Frontal cortex (tissue), 4 donors: Measurements from ENCODE around the gene BABAM2. TPM values are rescaled to one million over a fixed set of nuclear protein-coding genes. Genes with fewer than 3 reads are reported as not detected.

Experiments used
- DNase-seq, 2 donors: peaks; one replicate each; pipeline ENCODE4 v3.0.0; 2012; ENCODE audit warnings: low spot score in 2 of 2
- FAIRE-seq: peaks from 2 replicates; lab custom pipeline; 2012; peaks lifted over from hg19 to GRCh38; lab: Jason Lieb, UNC
- total RNA-seq: library from RNA; depleted of rRNA; stranded (reverse); fragments of >200 nt; gene quantifications from one replicate; pipeline ENCODE4 v1.2.3, GENCODE V29; 2014
- donor health status: control.
- donor health status: control.
- donor health status: control.

Gene BABAM2
- total RNA-seq, 1 donor from 2014 or later = 14.7 TPM

- DNase-seq (no peak), FAIRE-seq (no peak)
Observed at GRCh38 chr2:28136556-28136955, 246.0 kb downstream of the BABAM2 start.

GRCh38 chr2:28137221-28137620, 246.7 kb downstream of the BABAM2 start:
- FAIRE-seq (no peak), DNase-seq (peak in 1 of 2 donors; percentile 5)

DNA sequence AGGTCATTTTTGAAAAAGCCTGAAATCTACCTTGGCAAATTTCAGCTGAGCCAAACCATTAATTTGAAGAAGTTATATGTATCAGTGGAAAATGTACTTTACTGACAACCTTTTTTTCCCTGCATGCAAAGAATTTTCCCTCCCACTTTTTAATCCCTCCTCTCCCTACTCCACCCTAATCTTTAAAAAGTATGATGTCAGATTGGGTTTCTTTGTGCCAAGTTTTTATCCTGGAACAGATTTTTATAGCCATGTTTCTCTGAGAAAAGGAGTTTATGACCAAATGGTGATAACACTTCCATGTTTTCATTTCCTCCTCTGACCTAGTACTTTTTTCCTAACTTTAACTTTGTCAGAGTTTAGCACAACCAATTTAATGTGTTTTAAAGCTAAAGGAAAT, 251.9 kb downstream of the BABAM2 start:
- DNase-seq = no peak

GRCh38 chr2:28148000-28148399, 257.5 kb downstream of the BABAM2 start:
- DNase-seq (no peak), FAIRE-seq (no peak)

More for the DNA sequence above, 251.9 kb downstream of the BABAM2 start:
- FAIRE-seq = no peak

- FAIRE-seq (no peak), DNase-seq (no peak)
Observed at GRCh38 chr2:28148566-28148965, 258.0 kb downstream of the BABAM2 start.

GRCh38 chr2:28150236-28150915, 259.8 kb downstream of the BABAM2 start:
- FAIRE-seq (no peak), DNase-seq (no peak)

GRCh38 chr2:28150994-28151393, 260.5 kb downstream of the BABAM2 start:
- no peak for FAIRE-seq
- no peak for DNase-seq

DNA sequence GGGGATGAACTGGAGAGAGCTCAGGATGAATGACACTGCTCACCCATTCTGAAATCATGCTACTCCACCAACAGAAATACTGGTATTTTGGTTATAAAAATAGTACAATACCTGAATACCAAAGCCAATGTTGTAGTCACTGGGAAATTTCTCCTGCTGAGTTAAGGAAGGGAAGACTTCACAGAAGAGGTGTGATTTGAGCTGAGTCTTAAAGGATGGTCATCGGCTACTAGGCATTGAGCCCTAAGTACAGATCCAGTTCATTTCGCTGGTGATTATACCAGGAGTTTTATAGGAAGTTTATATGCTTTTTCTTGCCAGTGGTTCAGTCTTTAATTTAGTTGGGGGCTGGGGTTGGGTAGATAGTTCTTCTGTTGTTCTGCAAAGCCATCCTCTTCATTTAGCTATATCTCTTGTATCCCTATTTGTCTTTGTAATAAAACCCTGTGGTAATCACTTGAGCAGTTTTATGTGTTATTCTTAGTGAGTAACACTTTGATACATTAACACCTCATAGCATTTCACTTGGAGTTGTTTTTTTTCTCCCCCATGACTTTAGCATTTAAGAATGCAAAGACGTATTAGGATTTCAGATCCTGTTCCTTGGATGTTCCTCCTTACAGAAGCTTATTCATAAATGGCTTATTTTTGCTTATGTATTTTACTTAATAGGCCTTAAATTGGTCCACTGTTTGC, 262.2 kb downstream of the BABAM2 start:
- no peak for DNase-seq
- no peak for FAIRE-seq

DNA sequence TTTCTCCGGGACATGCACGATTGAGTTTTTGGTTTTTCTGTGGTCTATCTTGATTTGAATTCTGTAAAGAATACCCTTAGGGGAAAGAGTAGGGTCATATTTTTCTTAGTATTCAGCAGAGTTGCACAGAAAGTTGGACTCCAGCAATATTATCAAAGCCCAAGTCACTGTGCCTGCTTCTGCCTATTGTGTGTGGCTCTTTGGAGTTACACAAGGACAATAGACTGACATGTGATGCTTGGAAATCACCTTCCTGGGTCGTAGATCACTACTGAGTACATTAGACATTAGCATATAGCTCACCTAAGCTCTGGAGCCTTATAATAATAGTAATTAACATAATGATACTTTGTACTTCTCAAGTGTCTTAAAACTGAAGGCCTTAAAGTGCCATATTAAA, 263.3 kb downstream of the BABAM2 start:
- DNase-seq (no peak), FAIRE-seq (no peak)

DNA sequence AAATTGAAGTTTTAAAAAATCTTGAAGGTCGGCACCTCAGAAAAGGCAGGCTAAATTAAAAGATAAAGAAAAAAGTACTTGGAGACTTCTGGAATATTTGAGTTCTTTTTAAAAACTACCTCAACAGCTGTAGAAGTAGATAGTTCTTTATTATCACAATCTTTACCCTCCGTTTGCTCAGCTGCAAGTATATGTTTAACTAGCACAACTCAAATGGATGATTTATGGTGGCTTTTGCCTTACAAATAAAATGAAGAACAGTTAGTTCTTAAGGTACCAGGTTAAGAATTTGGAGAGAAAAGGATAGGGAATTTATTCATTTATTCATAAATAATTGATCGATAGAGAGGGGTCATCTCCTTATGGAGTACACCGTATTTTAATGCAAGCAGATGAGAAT, 264.6 kb downstream of the BABAM2 start:
- DNase-seq = no peak
- no peak for FAIRE-seq

DNA sequence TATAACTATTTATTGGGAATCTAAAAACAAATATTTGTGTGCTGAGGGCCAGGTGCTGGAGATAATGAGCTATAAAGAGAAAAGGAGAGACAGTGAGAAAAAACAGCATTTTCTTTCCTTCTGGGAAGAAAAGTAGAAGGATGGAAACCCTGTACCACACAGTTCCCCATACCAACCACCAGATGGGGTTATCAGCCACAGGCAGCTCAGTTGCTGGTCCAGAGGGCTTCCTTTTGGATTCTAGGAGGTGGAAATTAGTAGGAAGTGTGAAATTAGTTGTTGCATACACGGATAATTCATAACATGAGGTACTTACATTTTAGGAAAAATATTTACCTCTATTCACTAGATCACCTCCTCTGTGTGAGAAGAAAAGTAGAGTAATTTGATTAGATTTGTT, 265.1 kb downstream of the BABAM2 start:
- no peak for FAIRE-seq
- no peak for DNase-seq

GRCh38 chr2:28158791-28159190, 268.3 kb downstream of the BABAM2 start:
- DNase-seq (no peak), FAIRE-seq (no peak)

- FAIRE-seq = no peak
- DNase-seq = no peak
Observed at GRCh38 chr2:28160986-28161425, 270.5 kb downstream of the BABAM2 start.

- DNase-seq (no peak), FAIRE-seq (no peak)
Observed at GRCh38 chr2:28161466-28161865, 270.9 kb downstream of the BABAM2 start.

DNA sequence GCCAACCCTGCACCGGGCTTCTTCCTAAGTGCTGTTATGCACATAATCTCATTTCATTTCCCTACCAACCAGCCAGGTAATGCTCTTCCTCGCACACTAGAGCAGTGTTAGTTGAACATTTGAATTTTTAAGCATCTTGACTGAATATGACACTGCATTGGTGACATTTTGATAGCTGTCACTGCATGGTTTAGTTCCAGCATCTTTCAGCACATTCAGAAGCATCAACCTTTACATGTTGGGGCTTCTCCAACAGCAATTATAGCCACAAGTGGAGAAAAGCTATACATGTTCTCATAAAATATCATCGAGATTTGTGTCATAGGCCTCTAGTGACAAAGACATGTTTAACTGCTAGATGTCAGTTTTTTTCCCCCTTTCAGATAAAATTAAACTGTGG, 272.0 kb downstream of the BABAM2 start:
- no peak for FAIRE-seq
- no peak for DNase-seq

- FAIRE-seq (no peak), DNase-seq (no peak)
Observed at GRCh38 chr2:28163028-28163427, 272.5 kb downstream of the BABAM2 start.

DNA sequence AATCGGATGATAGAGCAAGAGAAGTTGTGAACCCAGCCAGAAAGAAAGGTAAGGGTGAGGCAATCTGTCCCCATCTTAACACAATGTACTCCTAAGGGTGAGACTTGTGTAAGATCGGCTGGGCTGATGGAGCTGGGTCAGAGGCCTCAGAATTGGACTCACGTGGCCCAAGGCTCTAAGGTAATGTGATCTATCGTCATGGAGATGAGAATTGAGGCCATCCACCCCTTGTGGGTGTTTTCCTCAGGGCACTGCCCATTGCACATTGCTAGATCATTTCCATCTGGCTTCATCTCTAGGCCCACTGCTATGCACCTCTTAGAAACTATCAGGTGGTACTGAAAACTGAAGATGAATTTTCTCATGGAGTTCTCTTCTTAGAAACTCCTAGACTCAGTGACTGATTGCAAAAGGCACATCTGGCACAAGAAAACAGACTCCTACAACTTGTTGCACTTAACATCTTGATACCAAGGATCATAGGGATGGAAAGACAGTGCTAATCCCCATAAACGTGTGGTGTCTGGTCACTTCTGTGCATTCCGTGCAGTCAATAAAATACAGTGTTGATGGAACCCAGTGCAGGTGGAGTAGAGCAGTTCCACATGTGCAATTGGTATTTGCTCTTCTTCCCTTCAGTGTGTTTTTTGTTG, 273.2 kb downstream of the BABAM2 start:
- no peak for DNase-seq
- no peak for FAIRE-seq

DNA sequence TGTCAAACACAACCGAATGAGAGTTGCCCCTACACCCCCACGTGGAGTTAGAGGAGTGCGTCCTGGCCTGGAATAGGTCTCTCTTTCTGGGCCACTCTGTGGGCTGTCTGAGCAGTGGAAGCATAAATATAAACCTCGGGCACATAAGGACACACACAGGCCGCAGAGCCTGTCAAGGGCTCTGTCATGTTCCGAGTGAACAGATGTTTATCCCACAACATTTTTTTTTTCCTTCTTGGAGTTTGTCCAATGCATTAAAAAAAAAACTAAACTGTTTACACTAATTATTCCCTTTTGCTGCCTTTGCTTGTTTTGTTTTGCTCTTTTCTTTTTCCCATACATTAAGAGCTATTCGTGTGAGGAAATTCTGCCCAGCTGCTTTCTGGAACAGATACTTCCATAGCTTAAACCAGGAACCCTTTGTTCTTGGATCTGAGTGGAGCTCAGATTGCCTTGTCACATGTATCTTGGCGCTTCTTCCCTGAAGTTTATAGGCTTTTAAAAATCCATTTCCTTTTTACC, 273.8 kb downstream of the BABAM2 start:
- DNase-seq (no peak), FAIRE-seq (no peak)

DNA sequence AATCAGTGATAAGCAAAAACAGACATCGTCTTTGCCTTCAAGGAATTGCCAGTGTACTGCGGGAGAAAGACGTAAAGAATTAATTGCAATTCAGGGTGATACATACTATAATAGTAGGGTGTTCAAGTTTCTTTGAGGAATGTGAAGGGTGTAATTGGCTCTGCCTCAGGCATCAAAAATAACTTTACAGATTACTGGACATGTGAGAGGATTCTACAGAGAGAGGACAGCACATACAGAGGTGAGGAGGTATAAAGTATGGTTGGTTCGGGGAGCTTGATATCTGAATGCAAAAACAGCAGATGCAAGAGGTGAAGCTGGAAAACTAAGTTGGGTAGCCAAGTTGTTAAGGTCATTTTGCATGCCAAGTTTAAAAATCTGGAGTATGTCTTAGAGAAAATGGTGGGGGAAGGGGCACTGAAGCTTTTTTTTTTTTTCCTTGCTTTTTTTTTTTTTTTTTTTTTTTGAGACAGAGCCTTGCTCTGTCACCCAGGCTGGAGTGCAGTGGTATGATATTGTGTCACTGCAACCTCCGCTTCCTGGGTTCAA, 274.6 kb downstream of the BABAM2 start:
- no peak for DNase-seq
- no peak for FAIRE-seq

DNA sequence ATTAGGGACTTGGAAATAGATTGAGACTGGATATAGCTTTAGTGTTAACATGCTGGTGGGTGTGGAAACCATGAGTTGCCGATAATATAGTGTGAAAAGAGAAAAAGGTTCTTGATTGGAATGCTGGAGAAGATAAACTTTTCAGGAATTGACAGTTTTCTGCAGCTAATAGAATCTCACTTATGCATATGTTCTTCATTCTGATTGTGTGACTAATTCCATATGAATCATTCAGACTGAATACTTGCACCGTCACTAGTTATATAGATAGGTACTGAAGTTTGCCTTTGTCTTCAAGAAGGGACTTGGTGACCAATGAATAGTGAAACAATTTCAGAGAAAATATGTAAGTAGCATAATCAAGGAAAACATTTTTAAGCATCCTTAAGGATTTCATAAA, 276.4 kb downstream of the BABAM2 start:
- no peak for FAIRE-seq
- DNase-seq = no peak

DNA sequence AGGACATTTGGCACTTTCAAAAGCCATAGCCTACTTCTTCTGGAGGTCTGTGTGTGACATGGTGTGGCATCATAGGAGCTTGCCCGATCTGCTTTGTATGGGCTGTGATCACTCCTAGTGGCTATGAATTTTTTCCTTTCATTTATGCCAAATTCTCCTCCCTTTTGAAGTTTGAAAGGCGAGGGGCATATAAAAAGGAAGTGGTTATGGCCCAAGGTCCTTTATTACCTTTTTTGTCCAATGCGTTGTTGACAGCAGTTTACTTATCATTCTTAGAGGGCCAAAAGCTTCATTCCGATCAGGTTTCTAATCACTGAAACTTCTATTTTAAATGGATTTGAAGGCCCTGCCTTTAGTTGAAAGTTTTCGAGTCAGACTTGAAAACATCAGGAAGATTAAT, 277.8 kb downstream of the BABAM2 start:
- no peak for FAIRE-seq
- no peak for DNase-seq
